SK-N-SH treated with all-trans-retinoic acid at 6 μM for 48 hours (cell line): ENCODE measurements around the gene FBXO30.

ENCODE experiments used
- ATAC-seq: fragments of 200-7000 bp; cut with Tn5 transposase; 3 replicates; pipeline ENCODE4 v1.9.1; 2020; ENCODE audit warnings: mild to moderate bottlenecking, moderate library complexity
- ARNTL ChIP-seq: fragments of 450-650 bp; formaldehyde crosslinking; IDR thresholded peaks from 2 replicates; pipeline ENCODE4 v1.5.0; 2020; ENCODE audit warnings: low read depth, mild to moderate bottlenecking, moderate library complexity, borderline replicate concordance
- BACH2 ChIP-seq: fragments of 250-450 bp; sonication (Bioruptor Pico); IDR thresholded peaks from 2 replicates; pipeline ENCODE4 v1.9.0; 2021; ENCODE audit warnings: mild to moderate bottlenecking, borderline replicate concordance
- CSDC2 ChIP-seq: fragments of 250-450 bp; sonication (Bioruptor Pico); IDR thresholded peaks from 2 replicates; pipeline ENCODE4 v1.5.0; 2020; ENCODE audit warnings: mild to moderate bottlenecking, moderate library complexity
- ESRRG ChIP-seq: fragments of 250-450 bp; sonication (Bioruptor Pico); IDR thresholded peaks from 2 replicates; pipeline ENCODE4 v1.6.1; 2021; ENCODE audit warnings: mild to moderate bottlenecking
- GLIS3 ChIP-seq: fragments of 250-450 bp; sonication (Bioruptor Pico); IDR thresholded peaks from 2 replicates; pipeline ENCODE4 v1.5.0; 2020; ENCODE audit warnings: mild to moderate bottlenecking, moderate library complexity
- ISL1 ChIP-seq: fragments of 250-450 bp; sonication (Bioruptor Pico); IDR thresholded peaks from 2 replicates; pipeline ENCODE4 v2.1.2; 2022; ENCODE audit warnings: mild to moderate bottlenecking, moderate library complexity
- OSR1 ChIP-seq: fragments of 250-450 bp; sonication (Bioruptor Pico); IDR thresholded peaks from 2 replicates; pipeline ENCODE4 v1.8.0; 2022; ENCODE audit warnings: moderate library complexity, mild to moderate bottlenecking, inconsistent platforms
- PPARA ChIP-seq: fragments of 250-450 bp; sonication (Bioruptor Pico); IDR thresholded peaks from 2 replicates; pipeline ENCODE4 v1.5.0; 2020; ENCODE audit warnings: mild to moderate bottlenecking, borderline replicate concordance
- RARB ChIP-seq: fragments of 250-450 bp; sonication (Bioruptor Pico); IDR thresholded peaks from 2 replicates; pipeline ENCODE4 v1.8.0; 2021; ENCODE audit warnings: mild to moderate bottlenecking, moderate library complexity
- TCF4 ChIP-seq: fragments of 250-450 bp; sonication (Bioruptor Pico); IDR thresholded peaks from 2 replicates; pipeline ENCODE4 v1.8.0; 2021; ENCODE audit warnings: mild to moderate bottlenecking, moderate library complexity, borderline replicate concordance
- TOX ChIP-seq: fragments of 250-450 bp; sonication (Bioruptor Pico); IDR thresholded peaks from 2 replicates; pipeline ENCODE4 v1.8.0; 2021; ENCODE audit warnings: mild to moderate bottlenecking, moderate library complexity, borderline replicate concordance
- ZC3H10 ChIP-seq: fragments of 250-450 bp; sonication (Bioruptor Pico); IDR thresholded peaks from 2 replicates; pipeline ENCODE4 v1.5.1; 2021; ENCODE audit warnings: mild to moderate bottlenecking, moderate library complexity
- ZFP3 ChIP-seq: fragments of 250-450 bp; sonication (Bioruptor Pico); IDR thresholded peaks from 2 replicates; pipeline ENCODE4 v1.5.0; 2020; ENCODE audit warnings: mild to moderate bottlenecking, moderate library complexity
- ZFP30 ChIP-seq: fragments of 450-650 bp; formaldehyde crosslinking; IDR thresholded peaks from 2 replicates; pipeline ENCODE4 v1.5.0; 2022; ENCODE audit warnings: mild to moderate bottlenecking, moderate library complexity
- ZNF565 ChIP-seq: fragments of 450-650 bp; formaldehyde crosslinking; conservative IDR thresholded peaks from 2 replicates; pipeline ENCODE4 v1.5.0; 2020; ENCODE audit warnings: low read depth, mild to moderate bottlenecking, moderate library complexity
- ZNF70 ChIP-seq: fragments of 450-650 bp; formaldehyde crosslinking; IDR thresholded peaks from 2 replicates; pipeline ENCODE4 v1.5.0; 2020; ENCODE audit warnings: mild to moderate bottlenecking, moderate library complexity
- ZNF8 ChIP-seq: fragments of 450-650 bp; formaldehyde crosslinking; IDR thresholded peaks from 2 replicates; pipeline ENCODE4 v1.5.0; 2020; ENCODE audit warnings: mild to moderate bottlenecking, moderate library complexity
- TF ChIP-seq, protein P1 (sequence below): fragments of 250-450 bp; sonication (Bioruptor Pico); IDR thresholded peaks from 2 replicates; pipeline ENCODE4 v1.5.0; 2020; ENCODE audit warnings: mild to moderate bottlenecking, moderate library complexity
- TF ChIP-seq, protein P2 (sequence below): fragments of 250-450 bp; sonication (Bioruptor Pico); IDR thresholded peaks from 2 replicates; pipeline ENCODE4 v1.5.1; 2021; ENCODE audit warnings: mild to moderate bottlenecking, moderate library complexity
- TF ChIP-seq, protein P3 (sequence below): fragments of 250-450 bp; sonication (Bioruptor Pico); IDR thresholded peaks from 2 replicates; pipeline ENCODE4 v1.5.1; 2020; ENCODE audit warnings: low read depth, mild to moderate bottlenecking, moderate library complexity
- TF ChIP-seq, protein P4 (sequence below): fragments of 250-450 bp; sonication (Bioruptor Pico); IDR thresholded peaks from 2 replicates; pipeline ENCODE4 v1.8.0; 2020; ENCODE audit warnings: mild to moderate bottlenecking, moderate library complexity, borderline replicate concordance
- TF ChIP-seq, protein P5 (sequence below): fragments of 250-450 bp; sonication (Bioruptor Pico); IDR thresholded peaks from 2 replicates; pipeline ENCODE4 v1.8.0; 2021; ENCODE audit warnings: low read depth, mild to moderate bottlenecking, moderate library complexity, borderline replicate concordance

The FBXO30 gene

DNA sequence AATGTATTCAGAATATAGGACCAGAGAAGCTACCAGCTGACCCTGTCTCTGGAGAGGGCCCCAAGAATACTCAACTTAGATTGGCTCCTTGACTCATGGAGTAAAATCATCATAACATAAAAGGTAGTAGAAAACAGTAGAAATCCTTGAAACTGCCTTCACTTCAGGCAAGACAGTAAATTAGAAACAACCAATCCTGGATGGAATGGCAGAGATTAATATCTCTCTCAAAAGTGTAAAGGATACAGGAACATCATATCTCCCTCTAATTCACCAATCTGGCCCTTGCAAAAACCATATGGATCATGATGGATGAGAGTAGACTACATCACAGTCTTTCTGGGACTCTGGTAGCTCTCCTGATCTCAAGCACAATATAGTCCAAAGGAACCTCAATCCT, 58.9 kb downstream of the FBXO30 start:
- TF ChIP-seq ISL1 (CRISPR knock-in tag) (no peak), ZNF8 (no peak), ZC3H10 (CRISPR knock-in tag) (no peak), GLIS3 (no peak), ZNF70 (CRISPR knock-in tag) (no peak), ESRRG (CRISPR knock-in tag) (no peak)
- TF ChIP-seq, protein P1, sequence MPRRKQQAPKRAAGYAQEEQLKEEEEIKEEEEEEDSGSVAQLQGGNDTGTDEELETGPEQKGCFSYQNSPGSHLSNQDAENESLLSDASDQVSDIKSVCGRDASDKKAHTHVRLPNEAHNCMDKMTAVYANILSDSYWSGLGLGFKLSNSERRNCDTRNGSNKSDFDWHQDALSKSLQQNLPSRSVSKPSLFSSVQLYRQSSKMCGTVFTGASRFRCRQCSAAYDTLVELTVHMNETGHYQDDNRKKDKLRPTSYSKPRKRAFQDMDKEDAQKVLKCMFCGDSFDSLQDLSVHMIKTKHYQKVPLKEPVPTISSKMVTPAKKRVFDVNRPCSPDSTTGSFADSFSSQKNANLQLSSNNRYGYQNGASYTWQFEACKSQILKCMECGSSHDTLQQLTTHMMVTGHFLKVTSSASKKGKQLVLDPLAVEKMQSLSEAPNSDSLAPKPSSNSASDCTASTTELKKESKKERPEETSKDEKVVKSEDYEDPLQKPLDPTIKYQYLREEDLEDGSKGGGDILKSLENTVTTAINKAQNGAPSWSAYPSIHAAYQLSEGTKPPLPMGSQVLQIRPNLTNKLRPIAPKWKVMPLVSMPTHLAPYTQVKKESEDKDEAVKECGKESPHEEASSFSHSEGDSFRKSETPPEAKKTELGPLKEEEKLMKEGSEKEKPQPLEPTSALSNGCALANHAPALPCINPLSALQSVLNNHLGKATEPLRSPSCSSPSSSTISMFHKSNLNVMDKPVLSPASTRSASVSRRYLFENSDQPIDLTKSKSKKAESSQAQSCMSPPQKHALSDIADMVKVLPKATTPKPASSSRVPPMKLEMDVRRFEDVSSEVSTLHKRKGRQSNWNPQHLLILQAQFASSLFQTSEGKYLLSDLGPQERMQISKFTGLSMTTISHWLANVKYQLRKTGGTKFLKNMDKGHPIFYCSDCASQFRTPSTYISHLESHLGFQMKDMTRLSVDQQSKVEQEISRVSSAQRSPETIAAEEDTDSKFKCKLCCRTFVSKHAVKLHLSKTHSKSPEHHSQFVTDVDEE: no peak
- TF ChIP-seq, protein P2, sequence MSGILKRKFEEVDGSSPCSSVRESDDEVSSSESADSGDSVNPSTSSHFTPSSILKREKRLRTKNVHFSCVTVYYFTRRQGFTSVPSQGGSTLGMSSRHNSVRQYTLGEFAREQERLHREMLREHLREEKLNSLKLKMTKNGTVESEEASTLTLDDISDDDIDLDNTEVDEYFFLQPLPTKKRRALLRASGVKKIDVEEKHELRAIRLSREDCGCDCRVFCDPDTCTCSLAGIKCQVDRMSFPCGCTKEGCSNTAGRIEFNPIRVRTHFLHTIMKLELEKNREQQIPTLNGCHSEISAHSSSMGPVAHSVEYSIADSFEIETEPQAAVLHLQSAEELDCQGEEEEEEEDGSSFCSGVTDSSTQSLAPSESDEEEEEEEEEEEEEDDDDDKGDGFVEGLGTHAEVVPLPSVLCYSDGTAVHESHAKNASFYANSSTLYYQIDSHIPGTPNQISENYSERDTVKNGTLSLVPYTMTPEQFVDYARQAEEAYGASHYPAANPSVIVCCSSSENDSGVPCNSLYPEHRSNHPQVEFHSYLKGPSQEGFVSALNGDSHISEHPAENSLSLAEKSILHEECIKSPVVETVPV (CRISPR knock-in tag): no peak
- ATAC-seq: no peak

DNA sequence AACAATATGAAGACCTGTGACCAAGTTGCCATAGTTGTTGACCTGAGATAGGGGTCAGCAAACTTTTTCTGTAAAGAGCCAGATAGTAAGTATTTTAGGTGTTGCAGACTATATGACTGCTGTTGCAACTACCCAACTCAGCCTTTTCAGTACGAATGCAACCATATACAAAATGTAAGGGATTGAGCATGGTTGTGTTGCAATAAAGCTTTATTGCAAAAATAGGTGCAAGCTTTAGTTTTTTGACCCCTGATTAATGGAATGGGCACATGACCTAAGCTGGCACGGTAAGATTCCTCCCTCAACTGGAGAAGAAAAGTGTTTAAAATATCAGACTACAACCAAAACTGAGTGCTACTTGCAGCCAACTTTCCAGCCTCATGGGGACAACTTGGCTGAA, 62.0 kb downstream of the FBXO30 start:
- no peak for TF ChIP-seq GLIS3
- no peak for TF ChIP-seq ESRRG (CRISPR knock-in tag)
- TF ChIP-seq ZNF565 (CRISPR knock-in tag): no peak
- no peak for TF ChIP-seq BACH2 (CRISPR knock-in tag)
- no peak for TF ChIP-seq ZNF8
- no peak for TF ChIP-seq ZFP3 (CRISPR knock-in tag)
- no peak for TF ChIP-seq PPARA (CRISPR knock-in tag)
- no peak for TF ChIP-seq OSR1
- TF ChIP-seq, protein P3, sequence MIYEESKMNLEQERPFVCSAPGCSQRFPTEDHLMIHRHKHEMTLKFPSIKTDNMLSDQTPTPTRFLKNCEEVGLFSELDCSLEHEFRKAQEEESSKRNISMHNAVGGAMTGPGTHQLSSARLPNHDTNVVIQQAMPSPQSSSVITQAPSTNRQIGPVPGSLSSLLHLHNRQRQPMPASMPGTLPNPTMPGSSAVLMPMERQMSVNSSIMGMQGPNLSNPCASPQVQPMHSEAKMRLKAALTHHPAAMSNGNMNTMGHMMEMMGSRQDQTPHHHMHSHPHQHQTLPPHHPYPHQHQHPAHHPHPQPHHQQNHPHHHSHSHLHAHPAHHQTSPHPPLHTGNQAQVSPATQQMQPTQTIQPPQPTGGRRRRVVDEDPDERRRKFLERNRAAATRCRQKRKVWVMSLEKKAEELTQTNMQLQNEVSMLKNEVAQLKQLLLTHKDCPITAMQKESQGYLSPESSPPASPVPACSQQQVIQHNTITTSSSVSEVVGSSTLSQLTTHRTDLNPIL (CRISPR knock-in tag): no peak
- no peak for TF ChIP-seq TOX (CRISPR knock-in tag)
- no peak for TF ChIP-seq RARB (CRISPR knock-in tag)
- TF ChIP-seq, protein P4, sequence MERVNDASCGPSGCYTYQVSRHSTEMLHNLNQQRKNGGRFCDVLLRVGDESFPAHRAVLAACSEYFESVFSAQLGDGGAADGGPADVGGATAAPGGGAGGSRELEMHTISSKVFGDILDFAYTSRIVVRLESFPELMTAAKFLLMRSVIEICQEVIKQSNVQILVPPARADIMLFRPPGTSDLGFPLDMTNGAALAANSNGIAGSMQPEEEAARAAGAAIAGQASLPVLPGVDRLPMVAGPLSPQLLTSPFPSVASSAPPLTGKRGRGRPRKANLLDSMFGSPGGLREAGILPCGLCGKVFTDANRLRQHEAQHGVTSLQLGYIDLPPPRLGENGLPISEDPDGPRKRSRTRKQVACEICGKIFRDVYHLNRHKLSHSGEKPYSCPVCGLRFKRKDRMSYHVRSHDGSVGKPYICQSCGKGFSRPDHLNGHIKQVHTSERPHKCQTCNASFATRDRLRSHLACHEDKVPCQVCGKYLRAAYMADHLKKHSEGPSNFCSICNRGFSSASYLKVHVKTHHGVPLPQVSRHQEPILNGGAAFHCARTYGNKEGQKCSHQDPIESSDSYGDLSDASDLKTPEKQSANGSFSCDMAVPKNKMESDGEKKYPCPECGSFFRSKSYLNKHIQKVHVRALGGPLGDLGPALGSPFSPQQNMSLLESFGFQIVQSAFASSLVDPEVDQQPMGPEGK (CRISPR knock-in tag): no peak
- no peak for TF ChIP-seq ZNF70 (CRISPR knock-in tag)
- TF ChIP-seq ZFP30 (CRISPR knock-in tag): no peak
- TF ChIP-seq, protein P5, sequence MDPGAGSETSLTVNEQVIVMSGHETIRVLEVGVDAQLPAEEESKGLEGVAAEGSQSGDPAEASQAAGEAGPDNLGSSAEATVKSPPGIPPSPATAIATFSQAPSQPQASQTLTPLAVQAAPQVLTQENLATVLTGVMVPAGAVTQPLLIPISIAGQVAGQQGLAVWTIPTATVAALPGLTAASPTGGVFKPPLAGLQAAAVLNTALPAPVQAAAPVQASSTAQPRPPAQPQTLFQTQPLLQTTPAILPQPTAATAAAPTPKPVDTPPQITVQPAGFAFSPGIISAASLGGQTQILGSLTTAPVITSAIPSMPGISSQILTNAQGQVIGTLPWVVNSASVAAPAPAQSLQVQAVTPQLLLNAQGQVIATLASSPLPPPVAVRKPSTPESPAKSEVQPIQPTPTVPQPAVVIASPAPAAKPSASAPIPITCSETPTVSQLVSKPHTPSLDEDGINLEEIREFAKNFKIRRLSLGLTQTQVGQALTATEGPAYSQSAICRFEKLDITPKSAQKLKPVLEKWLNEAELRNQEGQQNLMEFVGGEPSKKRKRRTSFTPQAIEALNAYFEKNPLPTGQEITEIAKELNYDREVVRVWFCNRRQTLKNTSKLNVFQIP (CRISPR knock-in tag): no peak
- no peak for TF ChIP-seq TCF4
- TF ChIP-seq ARNTL (CRISPR knock-in tag): no peak

DNA sequence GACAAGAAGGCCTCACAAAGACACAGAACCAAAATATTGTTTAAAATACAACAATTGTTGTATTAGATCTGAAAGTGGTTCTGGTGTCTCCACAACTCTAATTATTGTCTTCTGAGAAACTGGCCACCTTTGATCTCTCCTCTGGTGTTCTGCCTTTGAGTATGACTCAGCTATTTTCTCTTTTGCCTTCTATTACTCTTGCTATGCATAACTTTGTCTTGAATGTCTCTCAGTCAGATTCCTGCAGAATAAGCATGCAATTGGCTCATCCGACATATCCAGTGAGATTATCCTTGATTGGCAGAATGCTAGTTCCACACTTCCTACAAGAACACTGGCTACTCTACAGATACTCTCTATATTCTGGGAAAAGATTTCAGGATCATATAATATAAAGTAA, 65.0 kb downstream of the FBXO30 start:
- ATAC-seq: peak; percentile 91
- TF ChIP-seq ZNF565 (CRISPR knock-in tag) (no peak), BACH2 (CRISPR knock-in tag) (no peak), ZFP3 (CRISPR knock-in tag) (no peak), ZNF8 (no peak), ZFP30 (CRISPR knock-in tag) (no peak), ESRRG (CRISPR knock-in tag) (no peak), CSDC2 (CRISPR knock-in tag) (no peak), ZNF70 (CRISPR knock-in tag) (no peak), TCF4 (no peak), ZC3H10 (CRISPR knock-in tag) (no peak), RARB (CRISPR knock-in tag) (no peak), GLIS3 (no peak)
- TF ChIP-seq, protein P1: no peak
- TF ChIP-seq, protein P4 (CRISPR knock-in tag): no peak
- TF ChIP-seq, protein P3 (CRISPR knock-in tag): no peak

More for the DNA sequence above, 62.0 kb downstream of the FBXO30 start:
- ATAC-seq: no peak
